Adipose tissue (tissue), 3 donors: ENCODE data around the gene SPSB3. TPM values are rescaled to one million over a fixed set of nuclear protein-coding genes. Genes with fewer than 3 reads are reported as not detected.

ENCODE experiments used
- H3K27ac ChIP-seq: one replicate; pipeline ENCODE4 v1.5.1; 2013; ENCODE audit warnings: low read depth, low read length
- WGBS, 3 donors: extraction: QIAGEN DNeasy Blood & Tissue Kit; methylation state at CpG; one replicate each; pipeline ENCODE4 v1.1.7; 2013; 5-methylcytosine and 5-hydroxymethylcytosine counted together
- polyA plus RNA-seq, 3 donors: library from polyadenylated mRNA; stranded (reverse); fragments of 200-250 nt; gene quantifications; one replicate each; pipeline ENCODE4 v1.2.3, GENCODE V29; 2013
- donor health status: healthy with polysubstance abuse.
- donor health status: Bipolar disorder and iron deficiency.
- donor health status: healthy.

The SPSB3 gene
- polyA plus RNA-seq, 3 donors: 73.8 to 87.2 (median 76.2) TPM

DNA sequence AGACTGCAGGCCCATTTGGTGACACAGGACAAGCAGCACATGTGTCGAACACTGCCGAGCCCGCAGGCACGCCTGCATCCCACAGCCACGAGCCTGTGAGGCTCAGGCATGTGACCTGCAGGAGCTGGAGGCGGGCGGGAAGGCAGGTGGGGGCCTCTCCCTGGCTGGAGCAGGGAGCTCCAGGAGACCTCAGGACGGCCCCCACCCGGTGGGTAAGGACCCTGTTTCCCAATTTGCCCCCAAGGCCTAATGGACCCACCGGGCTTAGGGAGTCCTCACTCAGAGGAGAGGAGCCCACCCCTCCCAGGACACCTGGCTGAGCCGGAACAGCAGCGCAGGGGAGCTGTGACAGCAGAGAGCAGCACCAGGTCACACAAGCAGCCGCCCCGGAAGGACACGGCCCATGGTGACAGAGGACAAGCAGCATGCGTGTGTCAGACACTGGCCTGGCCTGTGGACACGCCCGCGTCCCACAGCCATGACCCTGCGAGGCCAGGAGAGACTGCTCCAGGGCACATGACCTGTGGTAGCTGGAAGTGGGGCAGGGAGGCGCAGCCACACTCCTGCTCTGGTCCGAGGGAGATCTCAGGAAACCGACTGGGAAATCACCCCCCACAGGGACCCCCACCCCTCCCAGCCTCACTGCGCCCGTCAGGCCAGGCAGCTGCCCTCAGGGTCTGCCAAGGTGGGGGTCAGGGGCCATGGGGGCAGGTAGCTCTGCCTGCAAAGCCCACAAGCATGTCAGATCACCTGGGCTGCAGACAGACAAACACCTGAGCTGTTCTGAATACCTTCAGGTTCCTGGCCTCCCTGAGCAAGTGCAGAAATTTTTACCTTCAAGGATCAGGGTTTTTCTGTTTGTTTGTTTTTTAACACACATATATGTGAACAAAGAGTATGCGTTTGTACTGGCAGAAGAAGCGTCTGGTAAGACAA lies 2.4 kb downstream of the SPSB3 start:
- WGBS, 3 donors: 80 to 85% (median 83%) methylated on average over 27 of the region's 27 CpGs
- no peak overlapping the region for H3K27ac ChIP-seq

DNA sequence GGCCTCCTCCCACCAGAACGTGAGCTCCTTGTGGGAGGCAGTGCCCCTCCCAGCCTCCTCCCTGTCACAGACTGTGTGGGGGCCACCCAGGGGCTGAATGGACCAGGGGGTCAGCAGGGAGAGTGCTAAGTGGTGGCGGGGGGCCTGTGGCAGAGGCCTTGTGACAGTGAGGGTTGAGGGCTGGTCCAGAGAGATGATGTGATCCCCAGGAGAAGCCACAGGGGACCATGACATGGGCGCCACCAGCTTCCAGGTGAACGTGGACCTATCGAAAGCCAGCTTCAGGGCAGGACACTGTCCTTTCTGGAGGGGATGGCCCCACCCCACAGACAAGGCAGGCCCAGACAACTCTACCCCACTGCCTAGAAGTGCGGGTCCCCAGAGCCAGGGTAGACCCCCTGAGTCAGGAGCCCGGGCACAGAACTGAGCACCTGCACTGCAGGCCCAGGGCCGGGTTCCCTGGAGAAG lies 3.1 kb downstream of the SPSB3 start:
- H3K27ac ChIP-seq: no peak overlapping the region
- WGBS, 3 donors: 83 to 90% (median 89%) methylated on average over 8 of the region's 8 CpGs

DNA sequence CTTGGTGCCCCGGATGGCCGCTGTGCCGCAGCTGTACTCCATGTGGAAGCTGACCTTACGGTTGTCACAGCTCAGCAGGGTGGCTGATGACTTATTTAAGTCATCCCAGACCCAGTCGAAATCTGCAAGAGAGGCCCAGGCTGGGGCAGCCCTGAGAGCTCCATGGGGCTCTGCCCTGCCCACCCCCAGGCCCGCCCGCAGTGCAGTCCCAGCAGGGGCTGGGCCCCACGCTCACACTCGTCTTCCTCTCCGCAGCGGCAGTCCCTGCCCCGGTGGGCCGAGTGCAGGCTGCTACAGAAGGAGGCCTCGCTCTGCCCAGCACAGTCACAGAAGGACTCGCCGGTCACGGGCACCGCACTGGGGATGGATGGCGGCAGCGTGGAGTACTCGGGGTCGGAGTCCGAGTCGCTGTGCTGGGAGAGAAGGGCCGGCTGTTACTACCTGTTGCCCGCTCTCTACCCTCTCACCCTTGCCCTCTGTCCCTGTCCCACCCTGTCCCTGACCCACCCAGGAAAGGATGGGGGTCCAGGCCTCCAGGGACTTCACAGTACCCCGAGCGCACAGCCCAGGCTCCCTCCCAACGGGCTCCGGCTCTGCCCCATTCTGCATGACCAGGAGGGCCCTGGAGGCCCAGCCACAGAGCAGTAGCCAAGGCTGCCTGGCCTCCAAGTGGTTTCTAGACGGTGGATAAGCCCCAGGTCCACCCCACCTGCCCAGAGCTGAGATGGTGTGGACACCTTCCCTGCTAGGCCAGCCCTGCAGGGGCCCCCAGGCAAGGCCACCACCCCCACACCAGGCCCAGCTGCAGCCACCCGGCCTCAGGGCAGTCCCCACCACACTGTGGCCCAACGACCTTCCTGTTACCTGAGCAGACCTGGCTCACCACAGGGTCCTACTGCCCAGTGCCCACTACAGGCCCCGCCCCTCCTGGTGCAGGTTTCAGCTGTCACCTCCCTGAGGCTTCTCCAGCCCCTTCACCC lies 3.9 kb downstream of the SPSB3 start:
- no peak overlapping the region for H3K27ac ChIP-seq
- WGBS, 3 donors: 83 to 87% (median 86%) methylated on average over 32 to 34 of the region's 34 CpGs

GRCh38 chr16:1777375-1778199 lies 4.8 kb downstream of the SPSB3 start:
- 81 to 84% (median 83%) methylated on average over 33 to 36 of the region's 36 CpGs for WGBS, 3 donors
- H3K27ac ChIP-seq: no peak overlapping the region

DNA sequence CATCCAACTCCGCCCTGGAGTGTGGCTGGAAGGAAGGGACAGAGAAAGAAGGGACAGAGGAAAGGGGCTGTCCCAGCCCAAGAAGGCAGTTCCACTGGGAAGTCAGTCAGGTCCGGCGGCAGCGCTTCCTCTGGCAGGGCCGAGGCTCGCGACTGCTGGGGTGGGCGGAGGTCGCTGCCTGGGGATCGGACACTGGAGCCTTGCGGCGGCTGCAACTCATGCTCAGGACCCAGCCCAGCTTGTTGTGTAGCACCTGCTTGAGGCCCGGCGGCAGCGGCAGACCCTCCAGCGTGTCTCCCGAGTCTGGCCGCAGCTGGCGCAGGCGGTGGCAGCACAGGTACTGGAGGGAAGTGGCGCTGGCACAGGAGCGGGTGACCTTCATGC lies 5.4 kb downstream of the SPSB3 start:
- 90 to 93% (median 91%) methylated on average over 19 to 22 of the region's 22 CpGs for WGBS, 3 donors
- no peak overlapping the region for H3K27ac ChIP-seq

- no peak overlapping the region for H3K27ac ChIP-seq
- 82 to 90% (median 82%) methylated on average over 13 of the region's 13 CpGs for WGBS, 3 donors
These were observed 5.8 kb downstream of the SPSB3 start for GRCh38 chr16:1776672-1776955.

DNA sequence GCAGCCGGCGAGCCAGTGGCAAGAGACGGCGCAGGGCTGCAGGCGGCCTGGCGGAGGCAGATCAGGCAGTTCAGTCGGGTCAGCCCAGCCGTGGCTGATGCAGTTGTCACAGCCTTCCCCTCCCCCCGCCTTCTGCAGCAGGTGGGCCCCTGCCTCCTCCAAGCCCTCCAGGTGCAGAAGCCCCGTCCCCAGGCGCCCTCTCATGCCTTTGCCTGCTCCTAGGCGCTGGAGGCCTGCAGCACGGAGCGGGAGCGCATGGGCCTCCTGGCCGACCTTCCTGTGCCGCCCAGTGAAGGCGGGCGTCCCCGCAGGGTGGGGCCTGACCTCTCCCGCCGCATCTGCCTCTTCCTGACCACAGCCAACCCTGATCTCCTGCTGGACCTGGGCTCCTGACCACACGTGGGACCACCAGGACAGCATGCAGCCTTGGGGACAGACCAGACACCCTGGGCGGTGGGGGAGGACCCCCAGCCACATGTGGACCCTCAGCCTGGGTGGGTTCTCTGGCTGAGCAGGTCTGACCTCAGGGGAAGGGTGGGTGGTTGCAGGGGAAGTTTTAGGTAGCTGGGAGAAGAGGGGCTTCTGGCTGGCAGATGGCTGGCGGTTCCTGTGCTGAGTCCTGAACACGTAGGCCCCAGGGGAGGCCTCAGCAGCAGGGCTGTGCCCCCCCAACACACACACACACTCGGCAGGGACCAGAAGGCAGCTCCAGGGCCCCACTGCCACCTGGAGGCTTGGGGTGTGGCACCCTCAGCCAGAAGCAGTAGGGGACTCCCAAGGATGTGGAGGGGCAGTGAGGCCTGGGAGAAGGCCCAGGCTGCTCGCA lies 6.3 kb downstream of the SPSB3 start:
- WGBS, 3 donors: 82 to 83% (median 82%) methylated on average over 23 to 28 of the region's 28 CpGs
- H3K27ac ChIP-seq: no peak overlapping the region

DNA sequence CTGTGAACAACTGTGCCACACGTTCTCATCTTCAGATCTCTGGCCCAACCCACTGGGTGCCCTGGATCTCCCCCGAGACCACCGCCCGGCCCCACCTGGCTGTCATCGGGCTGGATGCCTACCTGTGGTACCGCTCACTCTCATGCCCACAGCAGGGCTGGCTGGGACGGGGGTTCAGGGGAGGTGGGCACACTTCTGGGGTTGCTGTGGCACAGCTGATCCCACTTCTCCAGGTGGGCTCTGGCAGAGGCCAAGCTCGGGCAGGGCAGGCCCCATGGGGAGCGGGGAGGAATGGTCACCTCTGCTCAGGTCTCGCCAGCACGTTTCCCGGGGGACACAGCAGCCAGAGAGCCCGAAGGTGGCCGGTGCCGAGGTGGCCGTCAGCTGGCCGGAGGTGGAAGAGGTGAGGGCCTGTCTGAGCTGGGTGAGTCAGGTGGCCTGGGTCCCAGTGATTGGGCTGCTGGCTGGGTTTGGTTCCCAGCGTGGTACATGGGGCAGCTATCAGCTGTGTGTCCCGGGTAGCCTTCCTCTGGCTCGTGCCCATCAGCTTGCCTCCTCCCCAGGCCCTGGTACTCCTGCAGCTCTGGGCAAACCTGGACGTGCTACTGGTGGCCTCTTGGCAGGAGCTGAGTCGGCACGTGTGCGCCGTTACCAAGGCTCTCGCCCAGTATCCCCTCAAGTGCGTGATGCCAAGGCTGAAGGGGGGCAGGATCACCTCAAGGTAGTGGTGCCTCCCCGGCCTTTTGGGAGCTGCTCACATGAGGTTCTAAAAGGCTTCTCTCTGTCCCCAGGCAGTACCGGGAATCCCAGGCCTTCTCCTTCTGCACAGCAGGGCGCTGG lies 7.1 kb downstream of the SPSB3 start:
- H3K27ac ChIP-seq: no peak overlapping the region
- 88 to 93% (median 90%) methylated on average over 29 to 30 of the region's 30 CpGs for WGBS, 3 donors

DNA sequence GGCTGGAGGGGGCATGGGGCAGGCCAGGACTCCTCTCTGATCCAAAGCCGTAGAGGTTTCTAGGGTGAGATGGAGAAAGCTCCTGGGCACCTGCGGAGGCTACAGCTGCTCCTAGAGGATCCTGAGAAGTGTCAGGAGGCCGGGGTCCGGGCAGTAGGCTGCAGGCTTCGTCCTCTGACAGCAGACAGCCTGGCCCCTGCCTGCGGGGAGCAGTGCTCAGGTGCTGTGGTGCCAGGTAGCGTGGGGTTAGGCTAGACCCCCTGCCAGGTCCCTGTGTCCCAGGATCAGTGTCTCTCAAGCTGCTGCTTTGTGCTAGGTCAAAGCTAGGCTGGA lies 8.0 kb downstream of the SPSB3 start:
- 72 to 91% (median 89%) methylated on average over 7 of the region's 7 CpGs for WGBS, 3 donors
- H3K27ac ChIP-seq: no peak overlapping the region

GRCh38 chr16:1773703-1774447 lies 8.5 kb downstream of the SPSB3 start:
- H3K27ac ChIP-seq: no peak overlapping the region
- 11 to 15% (median 13%) methylated on average over 45 of the region's 45 CpGs for WGBS, 3 donors

GRCh38 chr16:1772908-1773702 lies 9.3 kb downstream of the SPSB3 start, which contains the start of gene MRPS34:
TSS of gene MRPS34 (minus strand) at chr16:1773134. CDS start at chr16:1773119, 15 bp downstream.
- H3K27ac ChIP-seq: no peak within 1 kb of the TSS
- 0% methylated on average over 91 to 108 of the region's 108 CpGs for WGBS, 3 donors

GRCh38 chr16:1772362-1772907 lies 9.9 kb downstream of the SPSB3 start, which contains the start of gene EME2:
TSS of gene EME2 (plus strand) at chr16:1772810. CDS start at chr16:1773228, 418 bp downstream.
- H3K27ac ChIP-seq: no peak within 1 kb of the TSS
- 0 to 1% (median 1%) methylated on average over 40 to 53 of the region's 53 CpGs for WGBS, 3 donors

- WGBS, 3 donors: 12 to 18% (median 17%) methylated on average over 22 of the region's 22 CpGs
- no peak overlapping the region for H3K27ac ChIP-seq
These were observed 10.5 kb downstream of the SPSB3 start for GRCh38 chr16:1771864-1772361.

DNA sequence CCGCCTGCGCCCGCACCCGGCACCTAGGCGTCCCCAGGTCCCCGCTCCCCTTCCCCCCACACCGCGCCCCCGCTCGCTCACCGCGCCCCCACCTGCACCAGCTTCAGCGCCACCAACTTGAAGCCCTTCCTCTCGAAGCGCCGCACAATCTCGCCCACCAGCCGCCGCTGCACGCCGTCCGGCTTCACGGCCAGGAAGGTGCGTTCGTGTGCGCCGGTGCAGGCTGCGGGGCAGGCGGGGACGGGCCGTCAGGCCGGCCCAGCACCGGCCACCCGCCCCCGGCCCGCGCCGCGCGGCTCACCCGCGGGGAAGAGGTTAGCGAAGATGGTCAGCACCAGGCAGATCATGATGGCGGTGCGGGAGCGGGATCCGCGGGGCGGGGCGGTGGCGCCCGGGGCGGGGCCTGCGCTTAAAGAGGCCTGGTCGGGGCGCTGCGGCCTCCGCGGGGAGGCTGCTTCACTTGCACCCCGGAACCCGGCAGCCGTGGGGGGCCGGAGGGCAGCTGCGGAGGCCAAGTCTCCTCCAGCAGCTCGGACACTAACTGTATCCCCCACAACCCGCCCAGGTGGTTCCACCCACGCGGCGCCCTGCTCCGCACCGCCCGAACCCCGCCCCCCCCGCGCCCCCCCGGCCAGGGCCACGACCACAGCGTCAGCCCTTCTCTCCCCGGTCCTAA lies 11.0 kb downstream of the SPSB3 start, which contains the start of gene NME3:
TSS of gene NME3 (minus strand) at position 356 of the 676 bp plus-strand sequence. CDS start at position 347, 9 bp downstream.
- WGBS, 3 donors: 1% methylated on average over 43 to 79 of the region's 79 CpGs
- no peak within 1 kb of the TSS for H3K27ac ChIP-seq
